PC-3 (cell line): ENCODE results near the gene ASTN2. TPM values are rescaled to one million over a fixed set of nuclear protein-coding genes. Genes with fewer than 3 reads are reported as not detected.

Experiments used
- ATAC-seq: fragments of 200-7000 bp; cut with Tn5 transposase; 2 replicates; pipeline ENCODE4 v1.9.1; 2020; ENCODE audit warnings: mild to moderate bottlenecking, moderate library complexity
- BruUV-seq: library from RNA; stranded (reverse); fragments of 400-500 nt; replicated peaks from 2 replicates; lab custom pipeline; 2021; lab: Mats Ljungman, UMichigan
- CTCF ChIA-PET: fragments of 300-600 bp; sonication (Branson Sonifier 250); formaldehyde crosslinking; loops from one replicate; lab custom pipeline; 2022; ENCODE audit warnings: antibody characterized with exemption; lab: Charles Lee
- POLR2A ChIA-PET: fragments of 300-600 bp; sonication (Branson Sonifier 250); formaldehyde crosslinking; loops from one replicate; lab custom pipeline; 2022; ENCODE audit warnings: antibody characterized with exemption; ENCODE audit not compliant: unreplicated experiment; lab: Charles Lee
- DNase-seq: peaks from one replicate; pipeline ENCODE4 v3.0.0-alpha.2; 2015
- H2AFZ ChIP-seq: fragments of 300-600 bp; sonication (generic); 2 replicates; pipeline ENCODE4 v1.6.0; 2016; ENCODE audit warnings: antibody characterized with exemption, low read length
- H3F3A ChIP-seq: fragments of 300-600 bp; sonication (generic); one replicate; pipeline ENCODE4 v1.6.0; 2017; ENCODE audit warnings: antibody characterized with exemption, low read length, control low read depth, mild to moderate bottlenecking; ENCODE audit not compliant: unreplicated experiment
- H3K27ac ChIP-seq: fragments of 300-600 bp; sonication (generic); 2 replicates; pipeline ENCODE4 v1.5.1; 2016; ENCODE audit warnings: mild to moderate bottlenecking, low read length
- H3K27me3 ChIP-seq: fragments of 300-600 bp; sonication (generic); 2 replicates; pipeline ENCODE4 v1.6.1; 2016; ENCODE audit warnings: low read length, mixed read lengths
- H3K36me3 ChIP-seq: fragments of 300-600 bp; sonication (generic); 2 replicates; pipeline ENCODE4 v1.6.1; 2016; ENCODE audit warnings: low read depth, mixed run types, low read length, mixed read lengths
- H3K4me1 ChIP-seq: fragments of 300-600 bp; sonication (generic); 2 replicates; pipeline ENCODE4 v1.5.1; 2016; ENCODE audit warnings: low read length; ENCODE audit not compliant: insufficient read depth
- H3K4me2 ChIP-seq: fragments of 300-600 bp; sonication (generic); 2 replicates; pipeline ENCODE4 v1.6.0; 2016; ENCODE audit warnings: low read length
- H3K4me3 ChIP-seq: fragments of 300-600 bp; sonication (generic); 2 replicates; pipeline ENCODE4 v1.5.1; 2016; ENCODE audit warnings: mild to moderate bottlenecking, low read length, mixed read lengths
- H3K79me2 ChIP-seq: fragments of 300-600 bp; sonication (generic); 2 replicates; pipeline ENCODE4 v1.6.1; 2017; ENCODE audit warnings: low read length, mixed read lengths
- H3K9ac ChIP-seq: fragments of 300-600 bp; sonication (generic); 2 replicates; pipeline ENCODE4 v1.6.0; 2016; ENCODE audit warnings: mild to moderate bottlenecking, low read length
- H3K9me2 ChIP-seq: fragments of 300-600 bp; sonication (generic); replicated peaks from 2 replicates; pipeline ENCODE4 v1.6.1; 2016; ENCODE audit warnings: mixed run types, low read length, mixed read lengths
- H3K9me3 ChIP-seq: fragments of 300-600 bp; sonication (generic); 2 replicates; pipeline ENCODE4 v1.6.1; 2016; ENCODE audit warnings: low read length, mixed read lengths
- H4K20me1 ChIP-seq: fragments of 300-600 bp; sonication (generic); 2 replicates; pipeline ENCODE4 v1.6.1; 2016; ENCODE audit warnings: low read length, mixed read lengths
- CTCF ChIP-seq: fragments of 300-600 bp; sonication (generic); conservative IDR thresholded peaks from 2 replicates; pipeline ENCODE4 v1.5.1; 2017; ENCODE audit warnings: antibody characterized with exemption, low read depth, mild to moderate bottlenecking, low read length
- EZH2 ChIP-seq: fragments of 300-600 bp; sonication (generic); IDR thresholded peaks from one replicate; pipeline ENCODE4 v1.6.1; 2017; ENCODE audit warnings: antibody characterized with exemption, mild to moderate bottlenecking, low read length; ENCODE audit not compliant: unreplicated experiment
- EZH2phosphoT487 ChIP-seq: fragments of 300-600 bp; sonication (generic); IDR thresholded peaks from 2 replicates; pipeline ENCODE4 v1.6.1; 2018; ENCODE audit warnings: mild to moderate bottlenecking, antibody characterized with exemption, low read length, borderline replicate concordance
- intact Hi-C: fragments of 100-400 bp; cut with micrococcal nuclease; formaldehyde crosslinking; loops from 2 replicates; pipeline ENCODE4 v1.9.0; 2023
- total RNA-seq: library from RNA; depleted of rRNA; stranded (reverse); fragments of >200 nt; gene quantifications from 2 replicates; pipeline ENCODE4 v1.2.3, GENCODE V29; 2014

ASTN2 gene
- total RNA-seq, 1 experiment from 2014 or later = 3.5 TPM

- Histone ChIP-seq H3K9me3 (no peaks in the 10 kb centered on the region), H3K27me3 (no peaks in the 10 kb centered on the region), H3K4me2 (no peak overlapping the region), H2AFZ (no peak overlapping the region), H4K20me1 (no peaks in the 10 kb centered on the region), H3F3A (no peaks in the 10 kb centered on the region), H3K27ac (no peak overlapping the region), H3K4me1 (no peaks in the 10 kb centered on the region), H3K9me2 (no peaks in the 10 kb centered on the region), H3K4me3 (no peak overlapping the region), H3K79me2 (no peaks in the 10 kb centered on the region), H3K9ac (no peak overlapping the region), H3K36me3 (no peaks in the 10 kb centered on the region)
- no peak for TF ChIP-seq EZH2phosphoT487
- TF ChIP-seq EZH2 = no peak
- TF ChIP-seq CTCF = no peak
- DNase-seq = no peak
- intact Hi-C loops = no loop called here
- BruUV-seq = no TSS peak
- ATAC-seq = no peak
- POLR2A ChIA-PET = no interaction called here
- CTCF ChIA-PET = no interaction called here
Measured at GRCh38 chr9:116414374-116414773, 1000.5 kb downstream of the ASTN2 start.

GRCh38 chr9:116411506-116411905, 1003.4 kb downstream of the ASTN2 start:
- Histone ChIP-seq H3K27ac (no peak overlapping the region), H3K9me3 (no peaks in the 10 kb centered on the region), H3K27me3 (no peaks in the 10 kb centered on the region), H3K4me3 (no peak overlapping the region), H3K4me1 (no peaks in the 10 kb centered on the region), H3K36me3 (no peaks in the 10 kb centered on the region), H3K9me2 (no peaks in the 10 kb centered on the region), H4K20me1 (no peaks in the 10 kb centered on the region), H3F3A (no peaks in the 10 kb centered on the region), H2AFZ (no peak overlapping the region), H3K4me2 (no peak overlapping the region), H3K79me2 (no peaks in the 10 kb centered on the region), H3K9ac (no peak overlapping the region)
- BruUV-seq = no TSS peak
- ChIA-PET POLR2A (no interaction called here), CTCF (no interaction called here)
- no peak for TF ChIP-seq EZH2
- TF ChIP-seq EZH2phosphoT487 = no peak
- no peak for TF ChIP-seq CTCF
- intact Hi-C loops = no loop called here
- DNase-seq = no peak
- no peak for ATAC-seq

- no peaks in the 10 kb centered on the region for H3K4me1 ChIP-seq
- no TSS peak for BruUV-seq
- H3K9me2 ChIP-seq = no peaks in the 10 kb centered on the region
- H3K27ac ChIP-seq = no peak overlapping the region
- no peak overlapping the region for H3K9ac ChIP-seq
- H3K4me2 ChIP-seq = no peak overlapping the region
- POLR2A ChIA-PET = no interaction called here
- intact Hi-C loops = no loop called here
- ATAC-seq (no peak), DNase-seq (no peak)
- TF ChIP-seq CTCF = no peak
- no peak for TF ChIP-seq EZH2phosphoT487
- TF ChIP-seq EZH2 = no peak
- no peaks in the 10 kb centered on the region for H3F3A ChIP-seq
- H4K20me1 ChIP-seq = no peaks in the 10 kb centered on the region
- H3K27me3 ChIP-seq = no peaks in the 10 kb centered on the region
- CTCF ChIA-PET = no interaction called here
- no peaks in the 10 kb centered on the region for H3K36me3 ChIP-seq
- H2AFZ ChIP-seq = no peak overlapping the region
- no peaks in the 10 kb centered on the region for H3K79me2 ChIP-seq
- no peaks in the 10 kb centered on the region for H3K9me3 ChIP-seq
- no peak overlapping the region for H3K4me3 ChIP-seq
Measured at GRCh38 chr9:116409638-116410037, 1005.2 kb downstream of the ASTN2 start.
